CD4-positive, alpha-beta T cell treated with Interleukin-6 for 4 hours (primary cell): ENCODE data around the gene TMPRSS3.
A peak's percentile ranks its signal among the peaks of the same experiment; 100 is the strongest.

Experiments
- DNase-seq: peaks from one replicate; pipeline ENCODE4 v3.0.0-alpha.2; 2020; ENCODE audit warnings: mixed read lengths

Gene TMPRSS3

DNA sequence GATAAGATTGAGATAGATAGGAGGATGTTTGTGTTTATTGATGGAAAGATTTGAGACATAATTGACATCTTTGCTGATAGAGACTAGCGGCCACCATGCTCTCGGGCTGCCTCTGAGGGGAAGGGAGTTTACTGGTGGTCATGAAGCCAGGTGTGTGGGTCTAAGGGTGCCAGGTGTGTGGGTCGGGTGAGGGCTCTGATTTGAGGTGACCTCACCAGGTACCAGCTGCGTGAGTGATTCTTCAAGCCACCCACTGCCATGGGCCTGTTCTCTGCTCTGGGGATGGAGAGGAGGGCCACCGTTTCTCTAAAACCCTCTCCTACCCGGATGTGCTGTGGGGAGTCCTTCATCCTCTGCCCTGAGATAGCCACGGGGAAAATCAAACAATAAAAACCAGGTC is 11.0 kb upstream of the TMPRSS3 start:
- DNase-seq = no peak

DNA sequence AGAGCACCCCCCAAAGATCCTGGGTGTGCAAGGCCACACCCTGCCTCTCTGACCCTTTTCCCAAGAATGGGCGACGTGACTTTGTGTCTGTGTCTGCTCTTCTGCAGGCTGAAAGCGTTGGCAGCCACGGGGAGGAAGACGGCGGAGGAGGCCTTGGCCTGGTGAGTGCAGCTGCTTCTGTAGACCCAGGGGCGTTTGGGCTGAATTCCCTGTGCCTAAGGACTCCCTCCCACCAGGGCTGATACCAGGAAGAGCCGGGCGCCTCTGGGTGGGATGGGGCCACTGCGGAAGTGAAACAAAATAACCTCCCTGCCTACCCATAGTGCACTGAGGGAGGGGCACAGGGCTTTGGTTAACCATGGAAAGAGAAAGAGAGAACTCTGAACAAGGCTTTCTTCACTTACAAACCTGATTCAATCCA is 10.4 kb upstream of the TMPRSS3 start:
- peak; percentile 65 for DNase-seq

DNA sequence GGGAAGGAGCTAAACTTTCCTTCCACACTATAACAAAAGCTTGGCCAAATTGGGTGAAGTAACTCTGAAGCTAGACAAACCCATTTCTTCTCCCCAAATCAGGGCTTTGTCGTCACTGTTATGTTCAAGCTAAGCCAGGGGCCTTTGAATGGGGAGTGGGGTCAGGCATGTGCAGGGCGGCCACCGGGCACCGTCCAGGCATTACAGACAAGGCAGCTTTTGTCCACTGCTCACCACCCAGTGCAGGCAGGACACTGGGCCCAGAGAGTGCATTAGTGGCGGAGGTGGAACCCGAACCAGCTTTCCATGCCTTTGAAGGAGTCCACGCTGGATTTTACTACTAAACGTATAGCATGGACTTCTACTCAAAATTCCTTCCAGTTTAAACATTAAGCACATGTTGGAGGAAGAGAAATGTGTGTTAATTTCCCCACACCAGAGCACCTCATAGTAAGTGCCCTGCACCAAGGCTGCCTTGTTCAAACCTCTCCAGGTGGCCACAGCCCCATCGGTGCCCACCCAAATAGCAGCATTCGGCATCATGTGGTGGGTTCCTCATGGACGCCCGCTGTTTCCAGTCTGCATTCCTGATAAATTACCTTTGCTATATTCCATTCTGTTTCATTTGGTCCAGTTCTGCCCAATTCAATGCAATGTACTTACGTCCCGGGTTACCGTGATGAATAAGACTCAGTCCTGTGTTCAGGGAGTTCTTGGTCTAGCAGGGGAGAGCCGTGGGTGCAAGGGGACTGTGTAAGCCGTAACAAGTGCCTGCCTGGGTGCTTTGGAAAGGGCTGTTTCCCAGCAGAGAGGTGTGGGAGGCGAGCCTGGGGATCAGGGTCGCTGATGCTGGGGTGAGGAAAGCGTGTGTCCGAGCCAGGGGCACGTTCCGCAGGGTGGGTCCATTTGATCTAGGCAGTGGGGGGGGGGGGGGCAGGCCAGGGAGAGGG is 9.5 kb upstream of the TMPRSS3 start:
- DNase-seq = no peak

DNA sequence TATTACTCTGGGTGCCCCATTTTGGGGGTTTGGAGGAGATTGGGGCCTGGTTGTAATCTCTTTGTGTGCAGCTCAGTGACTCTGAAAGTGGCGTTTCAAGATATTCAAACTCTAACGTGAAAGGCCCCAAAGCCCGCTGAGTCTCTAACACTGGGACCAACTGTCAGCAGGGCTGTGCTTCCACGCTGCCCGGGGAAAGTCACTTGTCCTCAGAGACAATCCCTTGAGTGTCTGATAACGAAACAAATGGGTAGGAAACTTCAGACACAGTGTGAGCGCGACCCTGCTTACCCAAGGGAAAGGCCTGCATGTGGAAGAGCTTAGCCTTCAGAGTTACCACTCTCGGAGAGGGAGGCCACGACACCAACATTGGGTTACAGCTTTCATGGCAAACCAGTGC is 8.7 kb upstream of the TMPRSS3 start:
- DNase-seq = peak; percentile 30

DNA sequence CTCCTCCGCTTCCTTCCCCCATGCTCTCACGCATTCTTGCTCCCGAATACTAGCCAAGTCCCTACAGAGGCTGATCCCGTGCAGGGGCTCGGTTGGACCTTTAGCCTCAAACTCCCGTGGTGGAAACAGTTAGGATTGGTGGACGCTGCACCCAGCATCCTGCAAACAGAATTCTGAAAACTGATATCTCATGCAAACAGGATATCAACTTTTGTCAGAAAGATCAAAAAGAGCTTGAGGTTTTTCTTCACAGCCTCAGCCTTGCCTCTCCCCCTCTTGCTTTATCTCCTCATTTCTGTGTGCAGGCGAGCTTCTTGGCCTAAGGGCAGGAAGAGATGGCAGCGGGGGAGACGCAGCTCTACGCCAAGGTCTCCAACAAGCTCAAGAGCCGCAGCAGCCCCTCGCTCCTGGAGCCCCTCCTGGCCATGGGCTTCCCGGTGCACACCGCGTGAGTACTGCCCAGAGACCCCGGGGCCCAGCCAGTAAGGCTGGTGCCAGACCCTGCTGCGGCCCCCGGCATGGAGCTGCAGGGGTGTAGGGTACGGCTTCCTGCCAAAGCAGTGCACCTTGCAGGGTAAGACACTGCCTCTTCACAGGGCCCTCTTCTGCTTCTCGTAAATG is 7.9 kb upstream of the TMPRSS3 start, which contains the start of gene UBASH3A:
UBASH3A (plus strand) TSS at position 292 of the 621 bp plus-strand sequence; CDS start at position 336, 44 bp downstream.
- DNase-seq = peak; percentile 74

DNA sequence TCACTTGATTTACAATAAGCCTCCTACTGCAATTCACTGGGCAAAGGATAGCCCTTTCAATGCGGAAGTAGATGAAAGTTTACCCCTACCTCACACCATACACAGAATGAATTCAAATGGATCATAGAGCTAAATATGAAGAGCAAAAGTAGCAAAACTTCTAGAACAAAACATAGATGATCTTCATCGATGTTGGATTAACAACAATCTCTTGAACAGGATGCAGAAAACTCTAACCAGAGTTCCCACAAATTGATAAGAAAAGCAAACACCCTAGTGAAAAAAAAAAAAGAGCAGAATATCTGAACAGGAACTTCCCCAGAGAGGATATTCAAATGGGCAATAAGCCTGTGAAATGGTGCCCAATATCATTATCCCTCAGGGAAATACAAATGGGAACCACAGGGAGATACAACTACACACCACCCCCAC is 6.0 kb upstream of the TMPRSS3 start:
- no peak for DNase-seq

DNA sequence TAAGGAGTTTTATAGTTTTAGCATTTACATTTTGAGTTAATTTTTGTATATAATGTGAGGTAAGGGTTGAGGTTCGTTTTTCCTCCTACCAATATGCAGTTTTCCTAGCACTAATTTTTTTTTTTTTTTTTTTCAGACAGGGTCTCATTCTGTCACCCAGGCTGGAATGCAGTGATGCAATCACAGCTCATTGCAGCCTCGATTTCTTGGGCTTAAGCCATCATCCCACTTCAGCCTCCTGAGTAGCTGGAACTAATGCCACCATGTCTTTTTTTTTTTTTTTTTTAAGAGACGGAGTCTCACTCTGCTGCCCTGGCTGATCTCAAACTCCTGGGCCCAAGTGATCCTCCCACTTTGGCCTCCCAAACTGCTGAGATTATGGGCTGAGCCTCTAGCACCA is 5.3 kb upstream of the TMPRSS3 start:
- DNase-seq = no peak

DNA sequence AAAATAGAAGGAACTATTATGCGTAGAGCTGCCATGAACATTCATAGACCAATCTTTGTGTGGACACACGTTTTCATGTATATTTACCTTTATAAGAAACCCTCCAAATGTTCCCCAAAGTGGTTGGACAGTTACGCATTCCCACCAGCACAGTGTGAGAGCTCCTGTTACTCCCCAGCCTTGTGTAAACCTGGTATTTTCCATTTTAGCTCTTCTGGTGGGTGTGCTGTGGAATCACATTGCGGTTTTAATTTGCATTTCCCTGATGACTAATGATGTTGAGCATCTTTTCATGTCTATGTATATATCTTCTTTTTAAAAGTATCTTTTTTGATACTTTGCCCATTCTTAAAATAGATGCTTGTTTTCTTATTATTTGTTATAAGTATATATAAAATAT is 4.7 kb upstream of the TMPRSS3 start:
- DNase-seq = no peak

DNA sequence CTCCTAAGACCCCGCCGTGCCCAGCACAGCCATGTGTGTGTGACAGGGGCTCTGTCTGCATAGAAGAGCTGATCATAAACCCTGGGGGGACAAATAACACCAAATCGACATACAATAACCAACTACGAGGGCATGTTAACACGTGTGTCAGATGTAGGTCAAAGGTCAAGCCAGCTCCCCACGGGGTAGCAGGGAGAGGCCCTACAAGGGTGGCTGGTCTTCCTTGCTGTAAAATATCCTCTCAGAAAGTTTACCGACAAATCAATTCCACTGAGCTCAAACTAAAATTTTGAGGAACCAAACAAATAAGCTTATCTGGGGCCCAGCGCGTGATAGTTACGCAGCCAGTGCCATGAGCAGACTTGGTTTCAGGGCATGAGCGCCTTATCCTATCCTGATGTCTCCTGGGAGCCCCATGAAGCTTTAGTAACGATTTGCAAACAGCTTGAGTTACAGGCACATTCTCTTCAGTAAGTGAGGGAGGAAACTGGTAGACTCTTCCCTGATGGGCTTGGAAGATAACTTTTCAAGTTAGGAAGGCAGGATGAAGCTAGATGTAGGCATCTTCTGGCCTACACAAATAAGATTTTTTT is 2.7 kb upstream of the TMPRSS3 start:
- DNase-seq = no peak

DNA sequence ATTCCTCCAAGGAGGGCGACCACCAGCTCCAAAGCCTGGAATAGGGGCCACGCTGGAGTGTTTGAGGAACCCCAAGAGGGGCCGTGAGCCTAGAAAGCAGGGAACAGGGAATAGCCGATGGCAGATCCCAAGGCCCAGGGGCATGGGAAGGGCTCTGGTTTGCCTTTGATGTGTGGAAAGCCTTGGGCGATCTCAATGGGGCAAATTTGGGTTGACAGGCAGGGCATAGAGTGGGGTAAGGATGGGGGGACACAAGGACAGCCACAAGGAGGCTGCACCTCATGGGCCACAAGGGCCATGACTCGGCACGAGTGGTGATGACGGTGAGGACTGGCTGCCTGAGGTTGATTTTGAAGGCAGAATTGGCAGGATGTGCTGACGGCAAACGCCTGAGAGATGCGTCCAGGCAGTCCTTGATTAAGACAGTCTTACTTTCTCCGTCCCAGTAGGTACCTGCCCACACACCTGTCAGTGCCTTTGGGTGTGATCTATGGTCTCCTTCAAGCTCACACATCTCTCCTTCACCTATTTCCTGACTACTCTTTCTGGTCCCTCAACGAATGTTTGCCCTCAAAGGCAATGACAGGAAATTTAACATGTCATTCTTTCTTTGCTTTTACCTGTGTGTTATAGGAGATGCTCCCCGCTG is 2.0 kb upstream of the TMPRSS3 start:
- DNase-seq = peak; percentile 40

DNA sequence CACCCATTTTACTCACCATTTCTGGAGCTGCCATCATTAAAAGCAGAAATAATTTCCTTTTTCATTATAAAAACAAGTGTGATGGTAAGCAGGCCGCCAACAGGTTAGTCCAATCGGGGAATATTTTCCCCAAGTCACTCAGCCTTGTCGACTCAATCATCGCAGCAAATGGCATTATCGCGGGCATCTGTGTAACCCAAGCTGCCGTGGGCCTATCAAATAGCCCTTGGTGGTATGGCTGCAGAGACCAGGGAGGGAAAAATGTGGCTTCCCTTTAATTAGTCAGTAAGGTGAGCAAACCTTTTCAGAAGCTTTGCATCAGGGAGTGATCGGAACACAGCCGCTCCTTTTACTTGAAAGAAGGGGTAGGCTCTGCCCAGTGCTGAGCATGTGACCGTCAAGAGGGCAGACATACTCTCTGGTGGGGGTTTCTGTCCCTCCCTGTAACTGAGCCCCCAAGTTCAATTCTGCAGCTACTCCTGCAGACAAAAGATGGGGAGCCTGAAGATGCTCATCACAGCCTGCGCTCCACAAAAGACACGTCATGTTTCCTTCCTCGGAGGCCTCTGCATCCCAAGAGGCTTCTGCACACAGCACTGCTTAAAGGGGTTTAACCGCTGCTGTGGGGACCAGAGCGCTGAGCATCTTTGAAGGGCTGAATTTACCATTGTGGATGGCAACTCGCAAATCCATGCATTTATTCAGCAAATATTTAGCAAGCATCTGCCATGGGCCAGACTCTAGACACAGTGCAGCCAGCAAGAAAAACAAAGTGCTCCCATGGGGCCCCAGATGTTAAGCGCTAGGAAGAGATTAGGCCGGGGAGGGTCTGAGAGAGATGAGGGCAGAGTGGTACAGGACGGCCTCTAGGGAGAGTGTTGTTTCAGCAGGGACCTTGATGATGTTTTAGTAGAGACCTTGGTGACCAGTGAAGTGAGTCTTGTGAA is 1.2 kb upstream of the TMPRSS3 start:
- DNase-seq = no peak

DNA sequence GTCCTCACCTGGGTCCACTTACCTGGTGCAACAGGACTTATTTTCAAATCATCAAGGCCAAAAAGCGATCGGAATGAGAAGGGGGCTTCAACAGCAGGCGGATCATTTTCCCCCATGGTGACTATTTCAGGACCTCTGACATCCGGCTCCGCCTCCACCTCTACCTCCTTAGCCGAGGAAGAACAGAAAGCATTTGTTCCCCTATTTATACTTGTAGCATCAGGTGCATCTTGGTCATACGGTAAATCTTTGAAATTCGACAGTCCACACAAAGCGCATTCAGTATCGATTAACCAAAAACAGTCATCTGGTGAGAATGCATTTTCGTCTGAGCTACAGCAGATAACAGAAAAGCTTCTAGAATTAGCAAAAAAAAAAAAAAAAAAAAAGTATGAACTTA is 550 bp downstream of the TMPRSS3 start:
- DNase-seq = no peak

DNA sequence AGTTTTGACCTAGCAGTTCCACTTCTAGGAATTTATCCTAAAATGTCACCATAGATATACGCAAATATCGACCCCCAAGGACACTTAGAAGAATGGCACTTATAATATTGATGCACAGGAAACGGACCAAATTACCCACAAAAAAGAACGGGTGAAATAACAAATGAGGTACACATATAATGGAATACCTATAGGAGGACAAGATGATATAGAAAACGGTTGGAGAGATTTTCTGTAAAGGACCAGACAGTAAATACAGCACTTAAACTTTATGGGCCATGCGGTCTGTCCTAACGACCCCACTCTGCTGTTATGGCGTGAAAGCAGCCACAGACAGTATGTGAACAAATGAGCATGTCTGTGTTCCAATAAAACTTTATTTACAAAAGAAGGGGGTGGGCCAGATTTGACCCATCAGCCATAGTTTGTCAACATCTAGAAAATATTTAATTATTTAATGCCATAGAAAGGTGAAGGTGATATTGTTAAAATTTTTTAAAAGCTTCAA is 2.4 kb downstream of the TMPRSS3 start:
- DNase-seq = no peak

DNA sequence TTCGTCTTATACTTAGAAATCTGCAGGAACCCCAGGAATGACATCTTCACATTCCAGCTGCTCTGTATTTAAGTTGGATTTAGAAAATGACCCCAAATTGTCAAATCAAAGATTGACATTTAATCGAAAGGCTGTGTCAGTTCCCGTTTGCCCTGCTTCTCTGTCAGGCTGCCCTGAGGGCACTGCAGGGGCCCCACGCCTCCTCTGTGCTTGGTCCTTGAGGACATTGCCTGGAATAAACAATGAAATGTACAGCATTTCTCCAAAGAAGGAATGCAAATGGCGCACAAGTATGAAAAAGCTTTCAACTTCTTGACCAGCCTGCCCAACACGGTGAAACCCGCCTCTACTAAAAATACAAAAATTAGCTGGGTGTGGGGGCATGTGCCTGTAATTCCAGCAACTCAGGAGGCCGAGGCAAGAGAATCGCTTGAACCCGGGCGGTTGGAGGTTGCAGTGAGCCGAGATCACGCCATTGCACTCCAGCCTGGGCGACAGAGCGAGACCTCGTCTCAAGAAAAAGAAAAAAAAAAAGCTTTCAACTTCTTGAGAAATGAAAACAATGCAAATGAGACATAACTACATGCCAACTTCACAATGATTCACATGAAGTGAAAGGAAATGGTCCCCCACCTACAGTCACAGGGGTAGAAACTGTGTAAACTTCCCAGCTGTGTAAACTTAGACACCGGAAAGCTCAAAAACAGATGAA is 3.0 kb downstream of the TMPRSS3 start:
- peak; percentile 53 for DNase-seq

DNA sequence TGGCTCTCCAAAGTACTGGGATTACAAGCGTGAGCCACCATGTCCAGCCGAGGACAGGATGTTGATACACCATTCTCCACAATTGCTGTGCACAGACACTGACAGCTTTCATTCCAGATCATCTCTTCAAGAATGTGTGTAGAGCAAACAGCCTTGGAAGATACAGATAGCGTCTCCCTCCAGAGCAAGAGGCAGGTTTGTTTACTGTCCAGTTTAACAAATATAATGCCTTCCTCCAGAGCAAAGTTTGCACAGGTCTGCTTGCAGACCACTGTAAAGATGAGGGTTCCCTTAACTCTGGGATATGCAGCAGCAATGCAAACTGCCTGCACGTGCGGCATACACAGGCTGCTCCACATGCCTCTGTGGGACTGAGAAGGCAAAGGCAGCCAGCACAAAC is 4.6 kb downstream of the TMPRSS3 start:
- DNase-seq = no peak

DNA sequence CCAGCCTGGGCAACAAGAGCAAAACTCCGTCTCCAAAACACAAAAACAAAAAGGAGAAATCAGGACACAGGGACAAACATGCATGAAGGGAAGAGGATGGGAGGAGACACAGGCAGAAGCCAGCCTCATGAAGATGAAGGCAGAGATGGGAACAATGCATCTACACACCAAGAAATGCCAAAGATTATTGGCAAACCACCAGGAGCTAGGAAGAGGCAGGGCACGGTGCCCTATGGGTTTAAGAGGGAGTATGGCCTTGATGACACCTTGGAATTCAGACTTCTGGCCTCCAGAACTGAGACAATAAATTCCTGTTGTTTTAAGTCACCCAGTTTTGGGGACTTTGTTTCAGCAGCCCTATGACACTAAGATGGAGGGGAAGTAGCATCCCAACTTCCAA is 5.2 kb downstream of the TMPRSS3 start:
- no peak for DNase-seq

DNA sequence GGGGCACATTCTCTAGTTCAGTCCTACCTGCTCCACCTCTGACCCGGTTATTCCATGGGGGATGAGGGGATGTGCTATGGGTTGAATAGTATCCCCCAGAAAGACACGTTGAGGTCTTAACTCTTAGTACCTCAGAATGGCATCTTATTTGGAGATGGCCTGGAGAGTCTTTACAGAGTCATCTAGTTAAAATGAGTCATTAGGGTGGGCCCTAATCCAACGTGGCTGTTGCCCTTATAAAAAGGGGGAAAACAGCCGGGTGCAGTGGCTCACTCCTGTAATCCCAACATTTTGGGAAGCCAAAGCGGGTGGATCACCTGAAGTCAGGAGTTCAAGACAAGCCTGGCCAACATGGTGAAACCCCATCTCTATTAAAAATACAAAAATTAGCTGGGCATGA is 5.7 kb downstream of the TMPRSS3 start:
- DNase-seq = no peak

DNA sequence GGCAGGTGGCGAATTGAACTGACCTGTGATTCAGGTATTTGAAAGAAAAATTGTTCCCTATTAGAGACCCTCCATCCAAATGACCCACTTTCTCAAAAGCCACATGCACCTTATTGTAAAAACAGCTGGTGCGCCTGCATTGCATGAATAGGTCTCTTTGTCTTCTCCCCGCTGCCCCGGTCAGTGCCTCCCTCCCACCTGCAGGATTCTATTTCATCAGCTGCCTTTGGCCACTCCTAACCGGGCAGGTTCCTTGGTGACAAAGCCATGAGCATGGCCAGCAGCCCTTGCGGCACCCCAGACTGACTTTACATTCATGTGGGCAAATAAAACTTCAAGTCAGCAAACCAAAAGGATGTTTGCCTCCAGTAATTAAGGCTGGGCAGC is 6.4 kb downstream of the TMPRSS3 start:
- no peak for DNase-seq

DNA sequence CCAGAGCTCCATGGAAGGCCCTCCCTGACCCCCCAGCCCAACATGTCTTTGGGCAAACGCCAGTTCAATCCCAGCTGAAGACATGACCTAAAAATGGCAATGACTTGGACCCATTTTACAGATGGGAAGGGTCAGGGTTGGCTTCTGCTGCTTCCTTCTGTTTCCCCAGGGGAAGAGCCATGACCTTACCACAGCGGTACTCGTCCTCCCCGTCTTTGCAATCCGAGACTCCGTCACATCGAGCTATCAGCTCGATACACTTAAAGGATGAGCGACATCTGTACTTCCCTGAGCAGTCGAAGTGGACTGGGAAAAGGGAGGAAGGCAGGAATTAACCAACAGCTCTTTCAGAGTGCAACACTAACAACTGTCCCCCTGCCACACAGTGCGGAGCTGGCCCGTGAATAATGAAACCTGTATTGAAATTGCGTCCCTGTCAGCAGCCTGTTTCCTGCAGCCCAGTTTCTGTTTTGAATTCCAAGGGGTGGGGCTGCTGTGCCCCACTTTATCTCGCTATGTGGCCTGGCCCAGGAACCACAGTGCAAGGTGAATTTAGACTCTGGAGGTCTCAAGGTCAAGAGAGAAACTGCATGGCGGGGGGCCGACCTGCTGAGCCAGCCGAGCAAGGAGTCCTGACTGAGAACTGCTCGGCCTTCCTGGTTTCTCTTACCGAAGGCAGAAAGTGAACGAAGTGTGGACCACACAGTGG is 7.0 kb downstream of the TMPRSS3 start:
- peak; percentile 36 for DNase-seq

DNA sequence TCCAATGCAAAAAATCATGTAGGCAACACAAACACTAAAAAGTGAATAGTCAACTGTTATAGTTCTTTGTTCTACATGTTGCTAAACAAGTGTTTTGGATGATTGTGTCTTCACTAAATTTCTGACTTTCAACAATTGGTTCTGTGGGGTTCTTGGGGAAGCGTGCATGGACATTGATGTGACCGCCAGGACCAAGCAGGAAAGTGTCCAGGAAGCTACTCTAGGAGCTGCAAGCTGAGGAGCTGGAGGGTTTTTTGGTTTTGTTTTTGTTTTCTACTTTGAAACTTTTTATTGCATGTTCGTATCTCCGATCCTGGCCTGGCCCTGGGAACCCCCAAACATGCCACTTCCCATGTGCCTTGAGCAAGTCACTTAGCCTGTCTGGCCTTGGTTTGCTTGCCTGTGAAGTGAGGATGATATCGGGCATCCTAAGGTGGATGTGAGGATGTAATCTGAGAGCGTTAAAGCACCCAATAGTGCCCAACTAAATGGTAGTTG is 8.0 kb downstream of the TMPRSS3 start:
- DNase-seq = no peak
